GM12878 (cell line): ENCODE data around the gene FOXK2.
"Not testable (repeated sequence)": the region's sequence is repeated elsewhere in the genome, so short reads cannot be mapped to it uniquely, and the experiment has no call there.

Experiments used
- JUND ChIP-seq: IDR thresholded peaks from 2 replicates; pipeline ENCODE4 v1.6.1; 2012; ENCODE audit warnings: low read depth, mild to moderate bottlenecking, low read length, improper control_type of control experiment, moderate library complexity
- NRF1 ChIP-seq: conservative IDR thresholded peaks from 2 replicates; pipeline ENCODE4 v1.6.1; 2011; ENCODE audit warnings: mild to moderate bottlenecking, low read depth, low read length, improper control_type of control experiment
- PKNOX1 ChIP-seq: fragments of 450-650 bp; IDR thresholded peaks from 2 replicates; pipeline ENCODE4 v1.6.1; 2016; ENCODE audit warnings: mild to moderate bottlenecking
- POLR2A ChIP-seq: IDR thresholded peaks from 2 replicates; pipeline ENCODE4 v1.6.1; 2011; ENCODE audit warnings: low read depth, mild to moderate bottlenecking, low read length
- SPI1 ChIP-seq: IDR thresholded peaks from 2 replicates; pipeline ENCODE4 v1.6.1; 2011; ENCODE audit warnings: low read depth, mild to moderate bottlenecking, low read length, moderate library complexity, borderline replicate concordance; ENCODE audit not compliant: insufficient read depth
- ZBTB40 ChIP-seq: fragments of 450-650 bp; IDR thresholded peaks from 2 replicates; pipeline ENCODE4 v1.6.1; 2016; ENCODE audit warnings: mild to moderate bottlenecking, moderate library complexity, borderline replicate concordance

GRCh38 chr17:82511642-82512041 is 7.9 kb upstream of the FOXK2 start:
- not testable (repeated sequence) for TF ChIP-seq ZBTB40, JUND, POLR2A, NRF1, SPI1, PKNOX1
